ENCODE results near the gene PSMD8.
"Not testable (repeated sequence)": the region's sequence is repeated elsewhere in the genome, so short reads cannot be mapped to it uniquely, and the experiment has no call there.

PSMD8 gene

GRCh38 chr19:38388349-38389100, 14.2 kb downstream of the PSMD8 start, which contains the start of gene SPRED3:
SPRED3 (plus strand) TSS chr19:38388697; CDS start chr19:38390303, 1,606 bp downstream.
- no peak for DNase-seq

- peak; percentile 72 for DNase-seq
Measured at GRCh38 chr19:38389101-38389925, 14.9 kb downstream of the PSMD8 start.

- no peak for DNase-seq
Measured at GRCh38 chr19:38389957-38390924, 15.9 kb downstream of the PSMD8 start.

- DNase-seq: no peak
Measured at GRCh38 chr19:38391911-38392464, 17.6 kb downstream of the PSMD8 start.

GRCh38 chr19:38392707-38393308, 18.4 kb downstream of the PSMD8 start:
- DNase-seq: peak; percentile 20

- no peak for DNase-seq
Measured at GRCh38 chr19:38394488-38394887, 20.1 kb downstream of the PSMD8 start.

- DNase-seq: no peak
Measured at GRCh38 chr19:38395381-38396114, 21.2 kb downstream of the PSMD8 start.

GRCh38 chr19:38399081-38399480, 24.7 kb downstream of the PSMD8 start:
- no peak for DNase-seq

GRCh38 chr19:38399537-38399936, 25.2 kb downstream of the PSMD8 start:
- no peak for DNase-seq

- no peak for DNase-seq
Measured at GRCh38 chr19:38400361-38400760, 26.0 kb downstream of the PSMD8 start.

- no peak for DNase-seq
Measured at GRCh38 chr19:38401148-38401547, 26.8 kb downstream of the PSMD8 start.

- no peak for DNase-seq
Measured at GRCh38 chr19:38402623-38402966, 28.2 kb downstream of the PSMD8 start.

- peak; percentile 91 for DNase-seq
Measured at GRCh38 chr19:38402967-38403674, 28.8 kb downstream of the PSMD8 start, which contains the start of gene FAM98C. FAM98C (plus strand) TSS chr19:38403093; CDS start chr19:38403154, 61 bp downstream.

- DNase-seq: no peak
Measured at GRCh38 chr19:38404858-38405257, 30.5 kb downstream of the PSMD8 start.

GRCh38 chr19:38405276-38405675, 30.9 kb downstream of the PSMD8 start:
- DNase-seq: no peak

- no peak for DNase-seq
Measured at GRCh38 chr19:38409631-38410133, 35.3 kb downstream of the PSMD8 start.

- DNase-seq: not testable (repeated sequence)
Measured at GRCh38 chr19:38410407-38410806, 36.0 kb downstream of the PSMD8 start.

GRCh38 chr19:38411041-38411712, 36.8 kb downstream of the PSMD8 start:
- DNase-seq: no peak

- not testable (repeated sequence) for DNase-seq
Measured at GRCh38 chr19:38411898-38412297, 37.5 kb downstream of the PSMD8 start.

- DNase-seq: no peak
Measured at GRCh38 chr19:38412491-38412890, 38.1 kb downstream of the PSMD8 start.

All from HCEC 1CT (cell line).